HEK293 (cell line): ENCODE results near the gene CYP2A6.
A peak's percentile ranks its signal among the peaks of the same experiment; 100 is the strongest.

Experiments
- CTCF ChIA-PET: fragments of 350-600 bp; formaldehyde crosslinking; extraction: SDS; loops from one replicate; lab custom pipeline; 2021; ENCODE audit warnings: antibody characterized with exemption; lab: Yijun Ruan, JAX
- POLR2A ChIA-PET: fragments of 300-600 bp; formaldehyde crosslinking; extraction: SDS; loops from one replicate; lab custom pipeline; 2020; ENCODE audit warnings: antibody characterized with exemption, inconsistent platforms; lab: Yijun Ruan, JAX
- H3K27ac ChIP-seq: fragments of 200-500 bp; sonication (Bioruptor generic); 2 replicates; pipeline ENCODE4 v1.5.1; 2014; ENCODE audit warnings: low read depth, low read length, control low read depth, inconsistent platforms; ENCODE audit errors: extremely low read depth
- H3K36me3 ChIP-seq, 2 experiments: fragments of 200-500 bp in 1 of 2; sonication (Bioruptor generic) in 1 of 2; 1 replicate in 1 of 2; 2 replicates in 1 of 2; pipeline ENCODE4 v1.5.1; 2014 to 2017; ENCODE audit warnings: inconsistent platforms in 2 of 2, low read length in 2 of 2; ENCODE audit not compliant: control insufficient read depth in 2 of 2, insufficient read depth in 1 of 2
- H3K4me1 ChIP-seq: fragments of 200-500 bp; sonication (Bioruptor generic); 2 replicates; pipeline ENCODE4 v1.5.1; 2014; ENCODE audit warnings: mild to moderate bottlenecking, low read length, inconsistent platforms; ENCODE audit not compliant: control insufficient read depth, insufficient read depth
- H3K4me3 ChIP-seq: 2 replicates; pipeline ENCODE4 v1.5.1; 2011; ENCODE audit warnings: low read depth, mild to moderate bottlenecking, control low read depth, low read length, moderate library complexity
- H3K9me3 ChIP-seq: fragments of 200-500 bp; sonication (Bioruptor generic); 2 replicates; pipeline ENCODE4 v1.5.1; 2014; ENCODE audit warnings: low read depth, low read length, inconsistent platforms; ENCODE audit not compliant: control insufficient read depth, insufficient read depth
- GLIS1 ChIP-seq: fragments of 450-650 bp; formaldehyde crosslinking; IDR thresholded peaks from 2 replicates; pipeline ENCODE4 v1.5.1; 2016; ENCODE audit warnings: missing biosample characterization, missing genetic modification characterization
- KLF1 ChIP-seq: fragments of 450-650 bp; formaldehyde crosslinking; IDR thresholded peaks from 2 replicates; pipeline ENCODE4 v1.5.1; 2016; ENCODE audit warnings: missing biosample characterization, missing genetic modification characterization
- PRDM1 ChIP-seq: fragments of 450-650 bp; formaldehyde crosslinking; IDR thresholded peaks from 2 replicates; pipeline ENCODE4; 2016; ENCODE audit warnings: missing biosample characterization, missing genetic modification characterization
- SCRT1 ChIP-seq: fragments of 450-650 bp; formaldehyde crosslinking; IDR thresholded peaks from 2 replicates; pipeline ENCODE4 v1.5.1; 2016; ENCODE audit warnings: missing biosample characterization, missing genetic modification characterization, borderline replicate concordance
- SCRT2 ChIP-seq: fragments of 450-650 bp; formaldehyde crosslinking; IDR thresholded peaks from 2 replicates; pipeline ENCODE4 v1.5.1; 2016; ENCODE audit warnings: missing biosample characterization, missing genetic modification characterization
- SP2 ChIP-seq: fragments of 450-650 bp; formaldehyde crosslinking; IDR thresholded peaks from 2 replicates; pipeline ENCODE4 v1.5.1; 2016; ENCODE audit warnings: missing biosample characterization, missing genetic modification characterization
- SP3 ChIP-seq: fragments of 450-650 bp; formaldehyde crosslinking; IDR thresholded peaks from 2 replicates; pipeline ENCODE4 v1.5.1; 2016; ENCODE audit warnings: missing biosample characterization, missing genetic modification characterization
- ZBTB17 ChIP-seq: fragments of 450-650 bp; formaldehyde crosslinking; IDR thresholded peaks from 2 replicates; pipeline ENCODE4 v1.5.1; 2016; ENCODE audit warnings: missing biosample characterization, missing genetic modification characterization
- ZBTB21 ChIP-seq: fragments of 450-650 bp; formaldehyde crosslinking; IDR thresholded peaks from 2 replicates; pipeline ENCODE4 v1.5.1; 2017; ENCODE audit warnings: missing biosample characterization, missing genetic modification characterization
- ZNF114 ChIP-seq: fragments of 450-650 bp; formaldehyde crosslinking; IDR thresholded peaks from 2 replicates; pipeline ENCODE4 v1.5.0; 2017; ENCODE audit warnings: missing biosample characterization, missing genetic modification characterization
- ZNF335 ChIP-seq: fragments of 450-650 bp; formaldehyde crosslinking; conservative IDR thresholded peaks from 2 replicates; pipeline ENCODE4 v1.5.1; 2016; ENCODE audit warnings: missing biosample characterization, missing genetic modification characterization
- ZNF341 ChIP-seq: fragments of 450-650 bp; formaldehyde crosslinking; IDR thresholded peaks from 2 replicates; pipeline ENCODE4; 2016; ENCODE audit warnings: low read depth, missing biosample characterization, missing genetic modification characterization
- ZNF366 ChIP-seq: fragments of 450-650 bp; formaldehyde crosslinking; conservative IDR thresholded peaks from 2 replicates; pipeline ENCODE4 v1.5.1; 2016; ENCODE audit warnings: missing biosample characterization, missing genetic modification characterization
- ZNF558 ChIP-seq: fragments of 450-650 bp; formaldehyde crosslinking; IDR thresholded peaks from 2 replicates; pipeline ENCODE4 v1.5.1; 2016; ENCODE audit warnings: missing biosample characterization, missing genetic modification characterization
- ZNF561 ChIP-seq: fragments of 450-650 bp; IDR thresholded peaks from 2 replicates; pipeline ENCODE4 v1.5.1; 2018; ENCODE audit warnings: missing biosample characterization, missing genetic modification characterization, borderline replicate concordance
- ZNF600 ChIP-seq: fragments of 450-650 bp; formaldehyde crosslinking; IDR thresholded peaks from 2 replicates; pipeline ENCODE4 v1.5.1; 2016; ENCODE audit warnings: missing biosample characterization, missing genetic modification characterization
- ZNF664 ChIP-seq: fragments of 450-650 bp; formaldehyde crosslinking; IDR thresholded peaks from 2 replicates; pipeline ENCODE4 v1.5.1; 2016; ENCODE audit warnings: missing biosample characterization, missing genetic modification characterization
- ZNF785 ChIP-seq: fragments of 450-650 bp; formaldehyde crosslinking; IDR thresholded peaks from 2 replicates; pipeline ENCODE4 v1.5.1; 2016; ENCODE audit warnings: missing biosample characterization, missing genetic modification characterization
- ZXDB ChIP-seq: fragments of 450-650 bp; formaldehyde crosslinking; IDR thresholded peaks from 2 replicates; pipeline ENCODE4 v1.5.1; 2016; ENCODE audit warnings: missing biosample characterization, missing genetic modification characterization
- TF ChIP-seq, protein P1 (sequence below): IDR thresholded peaks from 2 replicates; pipeline ENCODE4 v1.6.1; 2011; ENCODE audit warnings: mild to moderate bottlenecking, low read depth, low read length, borderline replicate concordance
- TF ChIP-seq, protein P2 (sequence below): fragments of 450-650 bp; formaldehyde crosslinking; IDR thresholded peaks from 2 replicates; pipeline ENCODE4 v1.5.1; 2016; ENCODE audit warnings: missing biosample characterization, missing genetic modification characterization
- TF ChIP-seq, protein P3 (sequence below): fragments of 450-650 bp; formaldehyde crosslinking; IDR thresholded peaks from 2 replicates; pipeline ENCODE4 v1.5.1; 2017; ENCODE audit warnings: missing biosample characterization, missing genetic modification characterization
- TF ChIP-seq, protein P4 (sequence below): fragments of 450-650 bp; formaldehyde crosslinking; IDR thresholded peaks from 2 replicates; pipeline ENCODE4 v1.5.1; 2016; ENCODE audit warnings: missing biosample characterization, missing genetic modification characterization
- TF ChIP-seq, protein P5 (sequence below): fragments of 450-650 bp; formaldehyde crosslinking; IDR thresholded peaks from 2 replicates; pipeline ENCODE4 v1.5.1; 2016; ENCODE audit warnings: missing biosample characterization, missing genetic modification characterization

CYP2A6 gene

DNA sequence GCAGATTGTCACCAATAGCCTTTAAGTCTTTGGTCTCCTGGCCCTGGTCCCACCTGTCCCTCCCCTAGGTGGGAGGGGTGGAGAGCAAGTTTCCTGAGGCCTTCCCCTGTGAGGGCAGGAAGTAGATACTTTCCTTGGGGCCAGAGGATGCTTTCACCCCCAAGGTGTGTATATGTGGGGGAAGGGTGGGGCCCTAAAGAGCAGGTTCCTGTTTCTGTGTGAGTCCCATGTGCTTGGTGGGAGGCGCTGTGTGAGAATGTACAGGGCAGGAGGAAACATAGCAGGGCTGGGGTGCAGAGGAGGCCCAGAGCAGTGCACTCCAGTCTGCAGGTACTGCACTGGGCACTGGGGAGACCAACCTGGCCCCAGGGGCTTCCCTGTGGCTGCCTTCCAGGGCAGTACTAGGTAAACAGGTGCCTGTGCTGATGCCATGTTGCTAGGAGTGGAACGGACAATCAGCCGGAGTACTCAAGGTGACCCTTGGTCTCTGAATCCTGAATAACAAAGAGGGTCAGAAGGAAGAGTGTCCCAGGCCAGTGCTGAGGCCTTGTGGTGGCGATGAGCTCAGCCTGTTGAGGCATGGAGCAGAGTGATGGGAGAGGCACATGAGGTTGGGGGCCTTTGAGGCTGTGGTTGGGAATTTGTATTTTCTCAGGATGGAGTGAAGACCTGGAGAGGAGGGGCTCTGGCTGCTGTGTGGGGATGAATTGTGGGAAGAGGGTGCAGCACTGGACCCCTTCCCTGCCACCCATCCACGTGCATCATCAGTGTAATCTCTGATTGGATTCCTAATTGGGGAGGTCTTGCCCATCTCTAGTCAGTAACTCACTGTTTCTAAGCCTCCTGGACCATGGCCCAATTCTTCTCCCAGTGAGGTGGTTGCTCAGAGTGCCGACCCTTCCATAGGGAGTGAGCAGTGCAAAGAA, 46.1 kb downstream of the CYP2A6 start:
- Histone ChIP-seq H3K4me1 (peaks cover 77% of the 10 kb centered on the region), H3K9me3 (no peaks in the 10 kb centered on the region), H3K4me3 (no peak overlapping the region), H3K27ac (peak overlapping the region; percentile 67), H3K36me3 (peaks cover 55 to 74% of the 10 kb centered on the region in 2 experiments)
- ChIA-PET POLR2A (interaction anchor here (1.0 to 8.6 kb wide), 4 partner anchors 26 to 87 kb away, joined by 3 to 86 read pairs (median 30); partner anchors contain the start of genes ACTMAP, COQ8B, ITPKC and RAB4B), CTCF (interaction anchor here (0.6 to 5.6 kb wide), 11 partner anchors 8 to 507 kb away, joined by 3 to 77 read pairs (median 4); no protein-coding TSS in a partner anchor)
- TF ChIP-seq PRDM1 (tag by site-specific recombination) (peak; percentile 52; the same call in 1 of the 2 replicates), ZNF366 (tag by site-specific recombination) (0 out of 2 replicates have a peak, but pooled peaks have one; percentile 26), SCRT2 (tag by site-specific recombination) (peak; percentile 88), ZNF561 (0 out of 2 replicates have a peak, but pooled peaks have one; percentile 28), ZNF558 (tag by site-specific recombination) (no peak), ZNF600 (peak; percentile 43; the same call in 1 of the 2 replicates), SCRT1 (tag by site-specific recombination) (0 out of 2 replicates have a peak, but pooled peaks have one; percentile 49), ZXDB (tag by site-specific recombination) (no peak), ZNF335 (peak; percentile 41; the same call in 1 of the 2 replicates), KLF1 (tag by site-specific recombination) (peak; percentile 83), ZBTB21 (tag by site-specific recombination) (0 out of 2 replicates have a peak, but pooled peaks have one; percentile 3), SP2 (tag by site-specific recombination) (peak; percentile 74), GLIS1 (tag by site-specific recombination) (peak; percentile 87), ZNF664 (tag by site-specific recombination) (no peak), ZBTB17 (tag by site-specific recombination) (peak; percentile 28; the same call in 1 of the 2 replicates), SP3 (peak; percentile 80)
- TF ChIP-seq, protein P1, sequence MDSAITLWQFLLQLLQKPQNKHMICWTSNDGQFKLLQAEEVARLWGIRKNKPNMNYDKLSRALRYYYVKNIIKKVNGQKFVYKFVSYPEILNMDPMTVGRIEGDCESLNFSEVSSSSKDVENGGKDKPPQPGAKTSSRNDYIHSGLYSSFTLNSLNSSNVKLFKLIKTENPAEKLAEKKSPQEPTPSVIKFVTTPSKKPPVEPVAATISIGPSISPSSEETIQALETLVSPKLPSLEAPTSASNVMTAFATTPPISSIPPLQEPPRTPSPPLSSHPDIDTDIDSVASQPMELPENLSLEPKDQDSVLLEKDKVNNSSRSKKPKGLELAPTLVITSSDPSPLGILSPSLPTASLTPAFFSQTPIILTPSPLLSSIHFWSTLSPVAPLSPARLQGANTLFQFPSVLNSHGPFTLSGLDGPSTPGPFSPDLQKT = no peak
- TF ChIP-seq, protein P2, sequence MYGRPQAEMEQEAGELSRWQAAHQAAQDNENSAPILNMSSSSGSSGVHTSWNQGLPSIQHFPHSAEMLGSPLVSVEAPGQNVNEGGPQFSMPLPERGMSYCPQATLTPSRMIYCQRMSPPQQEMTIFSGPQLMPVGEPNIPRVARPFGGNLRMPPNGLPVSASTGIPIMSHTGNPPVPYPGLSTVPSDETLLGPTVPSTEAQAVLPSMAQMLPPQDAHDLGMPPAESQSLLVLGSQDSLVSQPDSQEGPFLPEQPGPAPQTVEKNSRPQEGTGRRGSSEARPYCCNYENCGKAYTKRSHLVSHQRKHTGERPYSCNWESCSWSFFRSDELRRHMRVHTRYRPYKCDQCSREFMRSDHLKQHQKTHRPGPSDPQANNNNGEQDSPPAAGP = peak; percentile 59; the same call in 1 of the 2 replicates
- TF ChIP-seq, protein P3, sequence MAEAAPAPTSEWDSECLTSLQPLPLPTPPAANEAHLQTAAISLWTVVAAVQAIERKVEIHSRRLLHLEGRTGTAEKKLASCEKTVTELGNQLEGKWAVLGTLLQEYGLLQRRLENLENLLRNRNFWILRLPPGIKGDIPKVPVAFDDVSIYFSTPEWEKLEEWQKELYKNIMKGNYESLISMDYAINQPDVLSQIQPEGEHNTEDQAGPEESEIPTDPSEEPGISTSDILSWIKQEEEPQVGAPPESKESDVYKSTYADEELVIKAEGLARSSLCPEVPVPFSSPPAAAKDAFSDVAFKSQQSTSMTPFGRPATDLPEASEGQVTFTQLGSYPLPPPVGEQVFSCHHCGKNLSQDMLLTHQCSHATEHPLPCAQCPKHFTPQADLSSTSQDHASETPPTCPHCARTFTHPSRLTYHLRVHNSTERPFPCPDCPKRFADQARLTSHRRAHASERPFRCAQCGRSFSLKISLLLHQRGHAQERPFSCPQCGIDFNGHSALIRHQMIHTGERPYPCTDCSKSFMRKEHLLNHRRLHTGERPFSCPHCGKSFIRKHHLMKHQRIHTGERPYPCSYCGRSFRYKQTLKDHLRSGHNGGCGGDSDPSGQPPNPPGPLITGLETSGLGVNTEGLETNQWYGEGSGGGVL (tag by site-specific recombination) = peak; percentile 66

DNA sequence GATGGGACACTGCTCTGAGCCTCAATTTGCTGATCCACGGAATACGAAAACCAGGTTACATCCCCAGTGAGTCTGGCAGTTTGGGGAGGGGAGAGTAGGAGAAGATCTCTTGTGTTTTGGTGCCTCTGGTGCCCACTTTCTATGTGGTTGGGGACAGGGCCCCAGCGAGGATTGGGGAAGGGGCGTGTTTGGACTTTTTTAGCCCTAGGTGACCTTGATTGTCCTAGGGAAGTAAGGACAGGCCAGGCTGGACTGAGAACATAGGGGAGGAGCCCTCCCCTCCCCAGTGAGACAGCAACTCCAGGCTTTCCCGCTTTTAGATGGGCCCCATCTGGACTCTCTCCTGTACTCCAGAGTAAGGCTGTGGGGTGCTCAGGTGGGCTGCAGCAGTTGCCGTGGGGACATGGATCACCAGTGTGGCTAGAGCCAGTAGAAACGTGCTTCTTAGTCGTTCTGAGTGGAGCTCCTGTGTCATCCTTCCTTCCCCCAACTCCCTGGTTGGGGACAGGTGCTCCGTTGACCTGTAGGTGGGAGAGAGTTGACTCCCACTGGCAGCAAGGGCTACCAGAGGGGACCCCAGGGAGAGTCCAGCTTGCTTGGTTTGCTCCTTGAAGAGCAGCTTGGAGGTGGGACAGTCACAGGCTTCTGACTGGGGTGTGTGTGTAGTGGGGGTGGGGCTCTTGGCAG, 46.9 kb downstream of the CYP2A6 start:
- Histone ChIP-seq H3K4me1 (peaks cover 77% of the 10 kb centered on the region), H3K27ac (peak overlapping the region; percentile 67), H3K36me3 (peaks cover 49 to 66% of the 10 kb centered on the region in 2 experiments), H3K4me3 (no peak overlapping the region), H3K9me3 (no peaks in the 10 kb centered on the region)
- CTCF ChIA-PET = interaction anchor here (0.7 to 5.6 kb wide), 2 partner anchors 141 to 147 kb away, joined by 3 to 74 read pairs; no protein-coding TSS in a partner anchor
- POLR2A ChIA-PET = interaction anchor here (0.7 to 8.6 kb wide), 3 partner anchors 25 to 53 kb away, joined by 3 to 86 read pairs (median 56); partner anchors contain the start of genes ACTMAP, RAB4B and SNRPA
- TF ChIP-seq ZNF341 (0 out of 2 replicates have a peak, but pooled peaks have one; percentile 6), ZNF558 (tag by site-specific recombination) (no peak), ZNF785 (tag by site-specific recombination) (no peak), ZNF114 (tag by site-specific recombination) (no peak)
- TF ChIP-seq, protein P4, sequence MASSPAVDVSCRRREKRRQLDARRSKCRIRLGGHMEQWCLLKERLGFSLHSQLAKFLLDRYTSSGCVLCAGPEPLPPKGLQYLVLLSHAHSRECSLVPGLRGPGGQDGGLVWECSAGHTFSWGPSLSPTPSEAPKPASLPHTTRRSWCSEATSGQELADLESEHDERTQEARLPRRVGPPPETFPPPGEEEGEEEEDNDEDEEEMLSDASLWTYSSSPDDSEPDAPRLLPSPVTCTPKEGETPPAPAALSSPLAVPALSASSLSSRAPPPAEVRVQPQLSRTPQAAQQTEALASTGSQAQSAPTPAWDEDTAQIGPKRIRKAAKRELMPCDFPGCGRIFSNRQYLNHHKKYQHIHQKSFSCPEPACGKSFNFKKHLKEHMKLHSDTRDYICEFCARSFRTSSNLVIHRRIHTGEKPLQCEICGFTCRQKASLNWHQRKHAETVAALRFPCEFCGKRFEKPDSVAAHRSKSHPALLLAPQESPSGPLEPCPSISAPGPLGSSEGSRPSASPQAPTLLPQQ (tag by site-specific recombination) = peak; percentile 93
- TF ChIP-seq, protein P5, sequence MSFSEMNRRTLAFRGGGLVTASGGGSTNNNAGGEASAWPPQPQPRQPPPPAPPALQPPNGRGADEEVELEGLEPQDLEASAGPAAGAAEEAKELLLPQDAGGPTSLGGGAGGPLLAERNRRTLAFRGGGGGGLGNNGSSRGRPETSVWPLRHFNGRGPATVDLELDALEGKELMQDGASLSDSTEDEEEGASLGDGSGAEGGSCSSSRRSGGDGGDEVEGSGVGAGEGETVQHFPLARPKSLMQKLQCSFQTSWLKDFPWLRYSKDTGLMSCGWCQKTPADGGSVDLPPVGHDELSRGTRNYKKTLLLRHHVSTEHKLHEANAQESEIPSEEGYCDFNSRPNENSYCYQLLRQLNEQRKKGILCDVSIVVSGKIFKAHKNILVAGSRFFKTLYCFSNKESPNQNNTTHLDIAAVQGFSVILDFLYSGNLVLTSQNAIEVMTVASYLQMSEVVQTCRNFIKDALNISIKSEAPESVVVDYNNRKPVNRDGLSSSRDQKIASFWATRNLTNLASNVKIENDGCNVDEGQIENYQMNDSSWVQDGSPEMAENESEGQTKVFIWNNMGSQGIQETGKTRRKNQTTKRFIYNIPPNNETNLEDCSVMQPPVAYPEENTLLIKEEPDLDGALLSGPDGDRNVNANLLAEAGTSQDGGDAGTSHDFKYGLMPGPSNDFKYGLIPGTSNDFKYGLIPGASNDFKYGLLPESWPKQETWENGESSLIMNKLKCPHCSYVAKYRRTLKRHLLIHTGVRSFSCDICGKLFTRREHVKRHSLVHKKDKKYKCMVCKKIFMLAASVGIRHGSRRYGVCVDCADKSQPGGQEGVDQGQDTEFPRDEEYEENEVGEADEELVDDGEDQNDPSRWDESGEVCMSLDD (tag by site-specific recombination) = 0 out of 2 replicates have a peak, but pooled peaks have one; percentile 13
